Colon (tissue), 2 donors: ENCODE results near the gene CMTM5.
"Not testable (repeated sequence)": the region's sequence is repeated elsewhere in the genome, so short reads cannot be mapped to it uniquely, and the experiment has no call there.

ENCODE experiments used
- FAIRE-seq: peaks from 2 replicates; lab custom pipeline; 2012; peaks lifted over from hg19 to GRCh38; lab: Jason Lieb, UNC
- donor health status: control.
- donor health status: control.

The CMTM5 gene

GRCh38 chr14:23379366-23380196 lies 2.7 kb downstream of the CMTM5 start:
- FAIRE-seq = no peak

GRCh38 chr14:23380197-23380914 lies 3.5 kb downstream of the CMTM5 start:
- no peak for FAIRE-seq

- FAIRE-seq = no peak
These were observed 4.1 kb downstream of the CMTM5 start for GRCh38 chr14:23380976-23381375.

DNA sequence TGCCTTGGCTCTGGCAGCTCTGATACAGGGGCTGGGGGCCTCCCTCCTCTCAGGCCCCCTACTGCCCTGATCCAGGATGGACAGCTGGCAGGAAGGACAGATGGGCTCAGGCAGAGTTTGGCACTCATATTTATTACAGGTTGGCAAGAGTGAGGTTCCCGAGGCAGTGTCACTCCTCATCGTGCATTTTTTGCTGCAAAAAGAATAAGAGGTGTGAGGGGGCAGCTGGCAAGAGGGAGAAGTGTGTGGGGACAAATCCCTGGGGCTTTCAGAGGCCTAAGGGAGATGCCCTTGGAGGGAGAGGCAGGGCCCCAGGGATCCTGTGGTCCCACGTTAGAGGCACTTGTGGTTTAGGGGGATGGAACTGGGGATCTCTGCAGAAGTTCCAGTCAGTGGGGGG lies 5.0 kb downstream of the CMTM5 start:
- no peak for FAIRE-seq

DNA sequence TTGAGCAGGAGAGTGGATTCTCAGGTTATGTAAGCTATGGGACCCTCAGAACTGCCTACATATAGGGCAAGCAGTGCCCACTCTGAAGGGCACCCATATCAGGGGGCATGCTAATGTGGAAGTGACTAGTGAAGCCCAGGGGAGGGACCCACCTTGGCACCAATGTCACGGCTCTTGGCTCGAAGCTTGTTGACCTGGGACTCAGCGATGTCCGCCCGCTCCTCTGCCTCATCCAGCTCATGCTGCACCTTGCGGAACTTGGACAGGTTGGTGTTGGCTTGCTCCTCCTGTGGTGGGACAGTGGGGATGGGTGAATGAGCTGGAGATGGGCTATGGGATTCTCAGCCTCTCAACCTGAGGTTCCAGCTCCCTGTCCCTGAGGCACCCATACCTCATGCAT lies 5.4 kb downstream of the CMTM5 start:
- no peak for FAIRE-seq

DNA sequence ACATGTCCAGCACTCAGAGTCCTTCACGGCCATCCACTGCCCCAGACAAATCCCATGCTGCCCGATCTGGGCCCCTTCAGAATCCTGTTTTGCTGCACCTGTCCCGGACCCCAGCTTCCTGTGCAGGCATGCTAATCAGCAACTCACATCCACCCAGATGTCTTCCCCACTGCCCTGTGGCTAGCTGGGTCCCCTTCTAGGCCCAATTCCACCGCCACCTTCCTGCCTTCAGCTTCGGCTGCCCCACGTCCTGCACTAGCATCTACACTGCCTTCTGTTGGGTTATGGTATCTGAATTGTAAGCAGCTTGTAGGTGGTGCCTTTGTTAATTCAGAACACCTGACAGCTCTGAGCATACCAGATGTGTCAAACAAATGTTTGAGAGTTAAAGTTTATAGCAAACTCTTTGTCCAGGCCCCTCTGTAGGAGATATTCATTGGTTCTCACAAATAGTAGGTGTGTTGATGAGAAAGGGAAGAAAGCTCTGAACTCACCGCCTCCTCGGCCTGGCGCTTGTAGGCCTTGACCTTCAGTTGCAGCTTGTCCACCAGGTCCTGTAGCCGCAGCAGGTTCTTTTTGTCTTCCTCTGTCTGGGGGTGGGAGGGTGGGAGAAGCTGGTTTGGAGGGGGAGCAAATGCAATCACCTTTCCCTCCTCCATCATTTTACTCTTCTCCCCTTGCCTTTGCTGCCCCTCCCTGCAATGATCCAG lies 6.0 kb downstream of the CMTM5 start:
- FAIRE-seq = no peak

DNA sequence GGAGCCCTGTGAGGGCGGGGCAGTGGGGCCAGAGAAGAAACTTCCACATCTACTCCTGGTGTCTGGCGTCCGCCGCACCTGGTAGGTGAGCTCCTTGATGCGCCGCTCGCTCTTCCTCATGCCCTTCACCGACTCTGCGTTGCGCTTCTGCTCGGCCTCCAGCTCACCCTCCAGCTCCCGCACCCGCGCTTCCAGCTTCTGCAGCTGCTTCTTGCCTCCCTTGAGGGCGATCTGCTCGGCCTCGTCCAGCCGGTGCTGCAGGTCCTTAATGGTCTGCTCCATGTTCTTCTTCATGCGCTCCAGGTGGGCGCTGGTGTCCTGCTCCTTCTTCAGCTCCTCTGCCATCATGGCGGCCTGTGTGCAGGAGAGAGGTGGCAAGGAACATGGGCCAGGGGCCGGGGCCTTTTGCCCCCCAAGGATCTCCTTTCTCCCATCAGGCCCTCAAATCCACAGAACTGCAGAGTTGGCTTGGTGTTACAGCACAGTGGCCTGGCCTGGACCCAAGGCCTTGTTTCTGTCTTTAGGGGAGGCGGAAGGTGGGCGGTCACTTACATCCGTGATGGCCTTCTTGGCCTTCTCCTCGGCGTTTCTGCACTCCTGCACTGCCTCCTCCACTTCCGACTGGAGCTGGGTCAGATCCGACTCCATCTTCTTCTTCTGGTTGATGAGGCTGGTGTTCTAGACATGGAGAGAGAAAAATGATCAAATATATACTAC lies 7.7 kb downstream of the CMTM5 start:
- FAIRE-seq = no peak

- no peak for FAIRE-seq
These were observed 8.4 kb downstream of the CMTM5 start for GRCh38 chr14:23385244-23385641.

DNA sequence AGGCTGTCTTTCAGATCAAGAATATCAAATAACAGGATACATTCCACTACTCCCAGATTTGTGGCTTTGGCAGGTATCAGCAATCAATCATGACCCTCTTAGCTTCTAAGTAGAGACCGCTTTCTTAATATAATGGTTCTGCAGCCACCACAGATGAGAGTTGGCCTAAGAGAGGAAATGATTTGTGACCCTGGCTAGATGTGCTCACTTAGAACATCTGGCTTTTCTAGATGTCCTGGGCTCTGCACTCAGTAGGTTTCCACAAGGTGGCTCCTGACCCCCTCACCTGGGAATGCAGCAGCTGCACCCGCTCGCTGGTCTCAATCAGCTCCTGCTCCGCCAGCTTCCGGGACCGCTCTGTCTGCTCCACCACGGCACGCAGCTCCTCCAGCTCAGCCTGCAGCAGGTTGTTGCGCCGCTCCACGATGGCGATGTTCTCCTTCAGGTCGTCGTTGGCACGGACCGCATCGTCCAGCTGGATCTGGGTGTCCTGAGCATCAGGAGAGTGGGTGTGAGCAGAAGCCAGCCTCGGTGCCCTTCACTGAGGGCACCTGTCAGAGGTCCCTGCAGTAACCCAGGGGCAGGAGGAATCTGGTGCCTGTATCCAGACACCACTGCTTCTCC lies 8.9 kb downstream of the CMTM5 start:
- no peak for FAIRE-seq

DNA sequence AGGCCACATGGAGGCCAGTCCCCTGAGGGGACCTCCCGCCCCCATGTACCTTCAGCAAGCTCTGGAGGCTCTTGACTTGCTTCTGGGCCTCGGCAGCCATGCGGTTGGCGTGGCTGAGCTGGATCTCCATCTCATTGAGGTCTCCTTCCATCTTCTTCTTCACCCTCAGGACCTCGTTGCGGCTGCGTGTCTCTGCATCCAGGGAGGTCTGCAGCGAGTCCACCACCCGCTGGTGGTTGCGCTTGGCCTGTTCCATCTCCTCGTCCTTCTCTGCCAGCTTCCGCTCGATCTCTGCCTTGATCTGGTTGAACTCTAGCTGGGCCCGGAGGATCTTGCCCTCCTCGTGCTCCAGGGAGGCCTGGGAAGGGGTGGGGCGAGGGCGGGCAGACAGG lies 9.4 kb downstream of the CMTM5 start:
- not testable (repeated sequence) for FAIRE-seq

GRCh38 chr14:23386999-23387398 lies 10.2 kb downstream of the CMTM5 start:
- no peak for FAIRE-seq

DNA sequence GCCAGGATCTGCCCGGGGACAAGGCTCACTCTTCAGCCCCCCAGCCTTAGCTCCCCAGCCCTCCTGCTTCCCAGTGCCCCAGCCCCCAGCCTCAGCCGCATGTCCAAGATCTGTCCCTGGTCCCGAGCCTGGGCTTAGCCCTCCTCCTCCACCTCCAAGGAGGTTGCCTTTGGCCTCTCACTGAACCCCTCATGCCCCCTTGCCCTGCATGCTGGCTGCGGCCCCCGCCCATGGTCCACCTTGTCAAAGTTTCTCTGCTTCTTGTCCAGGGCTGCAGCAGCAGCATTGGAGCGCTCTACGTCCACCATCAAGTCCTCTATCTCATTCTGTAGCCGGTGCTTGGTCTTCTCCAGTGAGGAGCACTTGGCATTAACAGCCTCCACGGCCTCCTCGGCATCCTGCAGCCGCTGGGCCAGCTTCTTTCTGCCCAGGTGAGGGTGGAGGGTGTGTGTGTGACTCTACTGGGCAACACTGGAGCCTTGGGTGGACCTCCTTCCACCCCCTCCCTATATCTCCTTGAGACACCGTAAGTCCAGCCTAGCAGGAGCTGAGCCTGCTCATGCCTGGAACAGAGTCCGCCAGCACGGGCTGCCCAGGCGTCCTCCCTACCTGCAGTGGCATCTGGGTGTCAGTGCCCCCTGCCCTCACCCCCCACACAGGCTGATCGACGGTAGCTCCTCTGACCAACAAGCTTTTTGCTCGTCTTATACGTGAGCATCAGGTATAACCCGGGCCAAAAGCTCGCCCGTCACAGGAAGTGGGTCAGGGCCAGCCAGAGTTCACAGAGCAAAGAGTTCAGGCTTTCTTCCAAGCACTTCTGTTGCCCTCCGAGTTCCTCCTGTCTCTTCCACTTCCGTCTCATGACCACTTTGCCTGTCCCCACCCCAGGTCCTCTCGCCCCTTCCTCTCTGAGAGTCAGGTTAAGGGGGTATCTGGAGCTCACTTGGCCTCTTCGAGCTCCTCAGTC lies 11.4 kb downstream of the CMTM5 start:
- no peak for FAIRE-seq

- FAIRE-seq = no peak
These were observed 12.2 kb downstream of the CMTM5 start for GRCh38 chr14:23388996-23389395.

- no peak for FAIRE-seq
These were observed 12.6 kb downstream of the CMTM5 start for GRCh38 chr14:23389396-23389795.

DNA sequence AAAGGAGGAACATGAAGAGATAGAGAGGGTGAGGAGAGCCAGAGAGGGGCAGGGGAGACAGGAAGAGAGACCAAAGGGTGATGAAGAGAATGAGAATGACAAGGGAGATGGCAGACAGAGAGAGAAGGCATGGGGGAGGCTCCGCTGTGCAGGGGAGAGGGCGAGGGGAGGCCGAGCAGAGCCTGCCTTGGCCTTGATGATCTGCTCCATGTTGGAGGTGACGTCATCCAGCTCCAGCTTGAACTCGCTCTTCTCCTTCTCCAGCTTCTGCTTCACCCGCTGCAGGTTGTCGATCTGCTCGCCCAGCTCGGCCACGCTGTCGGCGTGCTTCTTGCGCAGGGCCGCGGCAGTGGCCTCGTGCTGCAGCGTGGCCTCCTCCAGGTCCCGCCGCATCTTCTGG lies 13.0 kb downstream of the CMTM5 start:
- not testable (repeated sequence) for FAIRE-seq

GRCh38 chr14:23392613-23393012 lies 15.8 kb downstream of the CMTM5 start:
- no peak for FAIRE-seq

DNA sequence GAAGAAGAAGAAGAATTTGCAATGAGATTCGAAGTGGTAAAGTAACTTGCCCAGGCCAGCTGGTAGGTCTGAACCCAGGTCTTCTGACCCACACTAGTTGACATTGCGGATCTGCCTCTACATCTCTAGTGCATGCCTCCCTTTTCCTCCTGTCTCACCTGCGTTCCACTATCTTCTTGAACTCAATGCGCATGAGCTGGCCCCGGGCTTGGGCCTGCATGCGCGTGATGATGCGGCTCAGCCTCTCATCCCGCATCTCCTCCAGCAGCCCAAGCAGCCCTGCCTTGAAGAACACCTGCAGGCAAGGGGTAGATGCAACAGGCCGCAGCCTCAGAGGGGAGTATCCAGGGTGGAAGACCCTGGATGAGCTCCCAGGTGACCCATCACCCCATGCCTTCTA lies 19.3 kb downstream of the CMTM5 start:
- no peak for FAIRE-seq

DNA sequence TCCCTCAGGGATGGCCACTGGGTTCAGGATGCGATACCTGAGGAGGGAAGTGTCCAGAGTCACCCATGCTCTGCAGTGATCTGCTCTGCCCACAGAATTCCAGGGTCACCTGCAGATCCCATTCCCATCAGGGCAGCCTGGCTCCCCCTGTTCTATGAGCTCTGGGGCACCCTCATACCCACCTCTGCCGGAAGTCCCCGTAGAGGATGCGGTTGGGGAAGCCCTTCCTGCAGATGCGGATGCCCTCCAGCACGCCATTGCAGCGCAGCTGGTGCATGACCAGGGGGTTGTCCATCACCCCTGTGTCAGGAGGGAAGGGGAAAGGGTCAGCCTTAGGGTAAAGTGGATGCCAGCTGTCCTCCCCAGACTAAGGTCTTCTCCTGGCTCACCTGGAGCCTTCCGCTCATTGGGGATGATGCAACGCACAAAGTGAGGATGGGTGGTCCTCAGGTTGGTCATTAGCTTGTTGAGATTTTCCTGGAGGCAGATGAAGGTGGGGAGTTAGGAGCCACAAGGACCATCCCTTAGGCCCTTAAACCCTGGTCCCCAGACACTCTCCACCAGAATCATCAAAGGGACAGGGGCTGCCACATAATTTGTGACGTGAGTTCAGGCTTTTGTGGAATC lies 20.0 kb downstream of the CMTM5 start:
- no peak for FAIRE-seq

DNA sequence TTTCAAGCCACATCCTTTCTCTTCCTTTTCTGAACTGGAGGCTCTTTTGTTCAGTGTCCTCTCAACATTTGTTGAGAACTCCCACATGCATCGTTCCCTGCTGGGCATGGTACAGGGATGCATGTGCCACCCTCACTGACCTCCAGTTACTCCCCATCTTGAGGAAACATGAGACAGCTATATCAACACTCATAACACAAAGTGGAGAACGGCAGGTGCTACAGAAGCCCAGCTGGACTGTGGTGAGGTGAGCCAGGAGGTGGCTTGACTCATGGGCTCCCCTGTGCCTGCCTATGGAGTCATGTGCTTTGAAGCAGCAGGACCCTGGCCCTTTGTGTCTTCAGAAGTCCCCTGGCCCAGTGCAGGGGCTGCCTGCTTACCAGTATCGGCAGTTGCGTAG lies 21.5 kb downstream of the CMTM5 start:
- FAIRE-seq = no peak

DNA sequence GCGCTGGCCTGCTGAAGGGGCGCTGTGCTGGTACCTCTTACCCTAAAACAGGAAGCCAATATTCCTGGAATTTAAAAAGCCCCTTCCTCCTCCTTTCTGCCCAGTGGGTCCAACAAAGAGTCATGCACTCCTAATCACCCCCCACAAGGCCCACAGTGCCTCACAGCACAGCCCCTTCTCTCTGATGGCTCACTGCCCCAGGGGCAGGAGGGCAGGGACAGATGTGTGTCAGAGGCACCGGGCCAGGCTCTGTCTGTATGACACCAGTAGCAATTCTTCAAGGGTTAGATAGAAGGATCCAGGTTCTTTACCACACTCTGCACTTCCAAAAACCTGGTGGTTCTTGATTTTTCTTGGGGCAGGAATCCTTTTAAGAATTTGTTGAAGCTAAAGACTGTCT lies 22.3 kb downstream of the CMTM5 start:
- no peak for FAIRE-seq
